Measurements from ENCODE around the gene NDUFS7.
"Not testable (repeated sequence)": the region's sequence is repeated elsewhere in the genome, so short reads cannot be mapped to it uniquely, and the experiment has no call there.

The NDUFS7 gene

DNA sequence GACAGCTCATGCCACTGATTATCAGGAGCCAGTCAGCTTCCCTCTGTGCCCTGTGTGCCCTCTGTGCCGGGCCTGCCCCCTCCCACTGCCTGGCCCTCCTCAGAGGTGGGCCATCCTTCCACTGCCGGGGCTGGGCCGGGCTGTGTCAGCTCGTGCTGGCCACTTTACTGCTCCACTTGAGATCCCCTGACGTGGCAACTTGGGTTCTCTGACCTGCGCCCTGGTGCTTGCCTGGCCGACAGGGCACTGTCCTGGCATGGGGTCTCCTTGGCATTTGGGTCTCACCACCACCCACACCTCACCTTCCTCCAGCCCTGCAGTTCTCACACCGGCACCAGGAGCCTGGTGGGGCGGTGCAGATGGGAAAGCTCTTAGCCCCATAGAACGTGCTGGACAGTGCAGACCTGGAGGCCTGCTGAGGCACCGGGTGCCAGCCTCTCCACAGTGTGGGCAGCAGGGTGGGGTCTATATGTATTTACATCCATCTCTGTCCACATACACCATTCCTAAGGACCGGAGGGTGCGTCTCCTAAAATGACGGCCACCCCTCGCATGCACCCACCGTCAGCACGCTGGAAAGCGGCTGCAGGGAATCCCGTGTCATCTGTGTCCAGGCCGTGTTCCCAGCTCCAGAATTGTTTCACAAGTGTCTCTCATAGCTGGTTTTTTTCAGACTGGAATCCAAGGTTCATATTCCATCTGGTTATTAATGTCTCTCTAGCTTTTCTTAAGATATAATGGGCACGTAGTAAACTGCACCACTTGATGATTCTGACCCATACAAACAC lies 35.4 kb downstream of the NDUFS7 start:
- no peak for DNase-seq

DNA sequence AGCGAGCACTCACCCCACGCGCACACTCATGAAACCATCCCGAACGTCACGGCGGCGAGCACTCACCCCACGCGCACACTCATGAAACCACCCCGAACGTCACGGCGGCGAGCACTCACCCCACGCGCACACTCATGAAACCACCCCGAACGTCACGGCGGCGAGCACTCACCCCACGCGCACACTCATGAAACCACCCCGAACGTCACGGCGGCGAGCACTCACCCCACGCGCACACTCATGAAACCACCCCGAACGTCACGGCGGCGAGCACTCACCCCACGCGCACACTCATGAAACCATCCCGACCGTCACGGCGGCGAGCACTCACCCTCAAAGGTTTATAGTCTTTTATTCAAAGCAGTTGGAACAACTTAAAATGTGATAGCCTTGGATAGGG lies 36.4 kb downstream of the NDUFS7 start:
- not testable (repeated sequence) for DNase-seq

DNA sequence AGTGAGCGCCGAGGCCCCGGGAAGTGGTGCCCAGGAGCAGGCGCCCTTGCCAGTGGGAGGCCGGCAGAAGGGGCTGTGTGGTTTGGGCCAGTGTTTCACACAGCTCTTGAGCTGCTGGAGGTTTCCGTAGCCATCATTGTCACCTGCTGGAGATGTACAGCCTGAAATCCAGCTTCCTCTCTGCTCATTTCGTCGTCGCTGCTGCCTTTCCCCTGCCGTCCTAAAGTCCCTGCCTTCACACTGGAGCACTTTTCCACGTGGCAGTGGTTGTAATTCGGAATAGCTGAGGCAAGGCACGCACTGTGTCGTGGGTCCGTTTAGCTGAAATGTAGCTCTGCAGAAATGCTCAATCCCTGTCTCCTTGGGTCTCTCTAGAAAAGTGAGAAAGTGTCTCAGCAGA lies 36.9 kb downstream of the NDUFS7 start:
- DNase-seq, result no peak

DNA sequence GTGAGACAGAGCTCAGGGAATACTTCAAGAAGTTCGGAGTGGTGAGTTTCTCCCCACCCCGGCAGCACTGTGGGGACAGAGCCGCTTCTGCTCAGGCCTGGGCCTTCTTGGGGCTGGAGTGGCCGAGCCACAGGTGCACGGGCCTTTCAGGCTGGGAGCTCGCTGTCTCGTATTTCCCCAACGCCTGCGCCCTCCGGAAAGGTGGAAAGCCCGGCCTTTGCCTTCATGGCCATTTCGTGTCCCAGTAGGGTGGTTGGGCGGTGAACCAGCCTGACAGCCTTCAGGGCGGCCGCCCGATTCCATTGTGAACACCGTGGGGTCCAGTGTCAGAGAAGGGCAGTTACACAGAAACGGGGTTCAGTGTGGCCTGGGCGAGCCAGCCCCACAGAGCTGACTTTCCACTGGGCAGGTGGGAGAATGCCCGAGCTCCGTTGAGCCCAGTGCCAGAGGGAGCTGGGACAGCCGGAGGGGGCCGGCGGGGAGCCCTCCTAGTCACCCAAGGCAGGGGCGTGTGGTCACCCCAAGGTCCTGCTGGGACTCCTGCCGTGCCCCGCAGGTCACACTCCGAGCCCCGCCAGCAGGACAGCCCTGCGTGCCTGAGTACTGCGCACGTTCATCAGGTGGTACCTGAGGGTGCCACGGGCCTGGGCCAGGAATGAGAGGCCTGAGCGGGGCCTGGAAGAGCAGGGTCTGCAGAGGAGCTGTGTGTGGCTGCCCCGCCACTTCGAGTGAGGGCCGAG lies 37.7 kb downstream of the NDUFS7 start:
- no peak for DNase-seq

DNA sequence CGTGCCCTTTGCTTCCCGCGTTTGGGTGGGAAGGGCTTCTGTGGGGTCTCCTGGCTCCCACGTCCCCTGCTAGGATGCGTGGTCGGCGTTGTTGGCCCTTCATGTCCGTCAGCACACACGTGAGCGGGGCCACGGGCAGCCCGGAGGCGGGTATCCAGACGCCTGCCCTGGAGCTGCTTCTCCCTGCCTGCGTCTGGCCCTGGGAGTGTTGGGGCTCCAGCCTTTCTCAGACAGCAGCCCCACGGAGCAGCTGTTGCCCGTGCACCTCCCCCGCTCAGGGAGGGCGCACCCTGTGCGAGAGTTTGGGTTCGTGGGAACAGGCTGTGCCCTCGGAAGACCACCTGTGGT lies 38.2 kb downstream of the NDUFS7 start:
- no peak for DNase-seq

DNA sequence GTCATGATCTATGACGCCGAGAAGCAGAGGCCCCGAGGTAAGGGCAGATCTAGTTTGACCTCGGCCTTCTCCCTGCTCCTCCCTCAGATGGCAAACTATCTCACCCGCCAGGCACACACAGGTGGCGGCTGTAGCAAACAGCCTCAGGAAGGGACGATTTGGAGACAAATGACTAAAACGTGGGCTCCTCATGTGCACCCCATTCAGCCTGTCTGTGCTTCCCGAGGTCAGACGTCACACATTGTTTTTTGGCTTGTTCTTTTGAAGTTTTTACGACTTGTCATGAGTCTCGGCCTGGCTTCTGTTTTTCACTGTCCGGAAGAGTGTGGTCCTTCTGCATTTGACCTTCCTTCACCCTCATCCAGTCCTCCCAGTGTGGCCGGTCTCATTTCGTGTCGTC lies 38.7 kb downstream of the NDUFS7 start:
- DNase-seq, result no peak

DNA sequence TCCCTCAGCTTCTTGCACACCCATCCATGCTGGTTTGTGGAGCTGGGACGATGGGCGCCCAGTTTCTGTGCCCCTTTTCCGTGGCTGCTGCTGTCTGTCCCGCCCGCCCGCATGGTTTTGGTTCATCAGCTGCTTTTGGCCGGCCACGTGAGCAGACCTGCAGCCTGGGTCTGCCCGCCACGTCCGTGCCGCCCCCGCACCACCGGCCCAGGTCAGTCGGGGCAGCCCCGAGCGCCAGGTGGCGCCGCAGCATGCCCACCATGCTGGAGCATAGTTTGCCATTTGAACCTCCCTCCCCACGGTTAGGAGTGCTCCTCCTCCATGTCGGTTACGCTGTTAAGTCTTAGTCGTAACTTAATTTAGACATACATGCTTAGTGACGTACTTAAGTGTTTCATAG lies 39.2 kb downstream of the NDUFS7 start:
- no peak for DNase-seq

DNA sequence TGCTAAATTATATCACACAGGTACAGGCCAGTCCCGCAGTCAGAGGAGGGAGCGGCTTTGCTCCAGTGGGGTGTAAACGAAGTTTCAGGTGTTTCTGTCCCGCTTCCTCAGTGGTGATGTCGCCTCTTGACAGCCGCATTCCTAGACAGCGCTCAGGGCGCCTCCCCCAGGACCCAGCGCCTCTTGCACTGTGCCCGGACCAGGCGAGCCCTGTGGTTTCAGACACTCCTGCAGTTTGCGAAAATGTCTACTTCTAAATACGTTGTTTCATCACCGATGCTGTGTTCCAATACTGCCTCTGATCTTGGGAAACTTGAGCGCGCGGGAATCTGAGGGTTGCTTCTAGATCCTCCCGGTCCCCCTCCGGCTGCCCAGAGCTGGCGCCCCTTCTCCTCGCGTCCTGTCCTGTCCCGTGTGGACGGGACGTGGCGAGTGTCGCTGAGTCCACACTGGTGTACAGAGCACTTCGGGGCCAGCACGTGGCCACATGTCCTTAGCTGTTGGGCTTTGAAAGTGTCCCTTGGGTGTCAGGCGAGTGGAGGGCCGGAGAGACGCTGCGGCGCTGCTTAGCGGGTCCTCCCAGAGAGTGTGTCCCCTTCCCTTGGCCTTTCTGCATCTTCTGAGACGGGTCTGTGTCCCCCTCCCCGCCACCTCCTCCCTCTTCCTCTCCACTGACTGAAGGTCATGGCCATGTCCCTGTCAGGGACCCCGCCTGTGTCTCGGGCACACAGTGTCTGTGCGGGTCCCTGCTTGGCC lies 39.9 kb downstream of the NDUFS7 start:
- DNase-seq, result no peak

DNA sequence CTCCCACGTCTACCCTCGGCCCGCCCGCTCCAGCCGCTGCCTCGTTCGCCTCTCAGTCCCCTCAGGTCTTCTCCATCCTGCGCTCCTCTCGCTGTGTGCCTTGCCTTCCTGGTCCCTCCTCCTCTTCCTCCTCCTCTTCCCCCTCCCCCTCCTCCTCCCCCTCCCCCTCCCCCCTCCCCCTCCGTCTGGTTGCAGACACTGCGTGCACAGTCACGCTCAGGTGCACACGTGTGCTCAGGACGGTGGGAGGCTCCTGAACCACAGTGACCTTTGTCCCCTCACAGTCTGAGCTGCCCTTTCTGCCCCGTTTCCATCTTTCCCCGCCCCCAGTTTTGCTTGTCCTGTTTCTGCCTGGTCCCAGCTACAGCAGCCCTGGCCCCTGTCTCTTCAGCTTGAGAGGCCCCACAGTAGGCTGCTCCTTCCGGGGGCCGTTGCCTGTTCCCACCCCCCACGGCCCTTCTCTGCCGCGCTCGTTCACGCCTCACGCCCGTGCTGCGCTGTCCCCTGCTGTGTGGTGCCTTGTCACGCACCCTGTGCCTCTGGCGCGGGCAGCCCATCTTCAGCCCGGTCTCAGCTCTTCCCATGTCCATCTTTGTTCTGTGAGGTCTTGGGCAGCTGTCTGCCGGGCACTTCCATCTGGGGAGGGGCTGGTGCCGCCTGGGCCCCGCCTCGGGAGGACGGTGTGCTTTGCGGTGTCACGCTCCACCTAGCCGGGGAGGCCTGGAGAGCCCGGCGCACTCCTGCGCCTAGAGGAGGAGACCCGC lies 40.7 kb downstream of the NDUFS7 start:
- no peak for DNase-seq

DNA sequence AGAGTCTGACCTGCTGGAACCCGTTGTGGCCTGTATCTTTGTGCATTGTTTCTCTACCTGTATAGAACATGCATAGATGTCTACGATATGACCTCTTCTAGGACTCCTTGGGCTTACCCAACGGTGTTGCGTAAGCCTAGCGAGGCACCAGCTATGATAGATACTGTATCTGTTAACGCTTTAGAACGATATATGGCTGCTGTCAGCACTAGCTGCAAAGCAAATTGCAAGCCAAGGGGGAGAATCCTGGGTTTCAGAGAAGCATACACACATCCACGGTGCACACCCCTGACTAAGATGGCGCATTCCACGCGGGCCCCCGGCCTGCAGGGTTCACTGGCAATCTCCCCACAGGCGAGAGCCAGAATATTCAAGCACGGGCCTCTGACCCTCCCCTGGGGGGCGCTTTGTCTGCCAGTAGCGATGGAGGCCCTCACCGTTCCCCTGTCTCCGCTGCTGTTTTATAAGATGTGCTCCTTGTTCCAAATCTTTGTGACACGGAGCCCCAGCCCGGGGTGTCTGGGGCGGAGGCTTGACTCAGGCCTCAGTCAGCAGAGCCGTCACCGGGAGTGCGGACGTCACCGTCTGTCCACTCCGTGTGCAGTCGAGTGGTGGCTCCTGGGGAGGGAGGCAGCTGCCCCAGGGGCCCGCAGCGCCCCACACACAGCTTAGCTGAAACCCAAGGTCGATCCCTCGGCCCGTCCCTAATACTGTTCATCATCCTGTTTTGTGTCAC lies 41.6 kb downstream of the NDUFS7 start:
- no peak for DNase-seq

DNA sequence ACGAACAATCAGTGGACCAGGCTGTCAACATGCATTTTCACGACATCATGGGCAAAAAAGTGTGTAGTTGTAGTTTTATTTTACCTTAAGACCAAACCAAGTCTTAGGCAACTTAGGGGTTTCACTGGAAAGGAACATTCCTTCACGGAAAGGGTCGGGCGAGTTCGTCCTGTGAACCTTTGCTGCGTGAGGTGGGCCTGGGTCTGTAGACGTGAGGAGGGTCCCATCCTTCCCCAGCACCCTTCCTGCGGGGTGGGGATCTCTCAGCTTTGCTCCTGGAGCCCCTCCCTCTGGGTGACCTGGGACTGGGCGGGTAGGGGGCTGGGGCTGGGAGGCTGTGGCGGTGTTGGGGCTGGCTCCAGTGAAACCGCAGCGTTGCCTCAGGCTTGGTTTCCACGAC lies 42.2 kb downstream of the NDUFS7 start:
- DNase-seq, result no peak

DNA sequence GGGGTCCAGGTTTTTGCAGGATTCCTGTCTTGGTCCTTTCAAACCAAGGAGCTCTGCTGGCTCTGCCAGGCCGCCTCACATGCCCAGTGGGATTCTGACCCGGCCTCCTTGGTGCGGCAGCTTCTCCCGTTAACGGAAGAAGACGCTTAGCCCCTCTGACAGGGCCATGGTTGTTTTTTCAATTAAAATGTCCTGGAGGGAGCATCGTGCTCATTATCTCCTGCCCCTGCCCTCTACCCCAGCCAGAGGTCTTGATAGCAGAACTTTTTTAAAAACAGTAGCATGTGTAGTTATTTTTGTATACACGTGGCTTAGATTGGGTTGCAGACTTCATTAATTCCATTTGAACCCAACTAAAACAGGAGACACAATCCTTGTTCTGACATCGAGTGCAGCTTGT lies 43.0 kb downstream of the NDUFS7 start:
- DNase-seq, result no peak

DNA sequence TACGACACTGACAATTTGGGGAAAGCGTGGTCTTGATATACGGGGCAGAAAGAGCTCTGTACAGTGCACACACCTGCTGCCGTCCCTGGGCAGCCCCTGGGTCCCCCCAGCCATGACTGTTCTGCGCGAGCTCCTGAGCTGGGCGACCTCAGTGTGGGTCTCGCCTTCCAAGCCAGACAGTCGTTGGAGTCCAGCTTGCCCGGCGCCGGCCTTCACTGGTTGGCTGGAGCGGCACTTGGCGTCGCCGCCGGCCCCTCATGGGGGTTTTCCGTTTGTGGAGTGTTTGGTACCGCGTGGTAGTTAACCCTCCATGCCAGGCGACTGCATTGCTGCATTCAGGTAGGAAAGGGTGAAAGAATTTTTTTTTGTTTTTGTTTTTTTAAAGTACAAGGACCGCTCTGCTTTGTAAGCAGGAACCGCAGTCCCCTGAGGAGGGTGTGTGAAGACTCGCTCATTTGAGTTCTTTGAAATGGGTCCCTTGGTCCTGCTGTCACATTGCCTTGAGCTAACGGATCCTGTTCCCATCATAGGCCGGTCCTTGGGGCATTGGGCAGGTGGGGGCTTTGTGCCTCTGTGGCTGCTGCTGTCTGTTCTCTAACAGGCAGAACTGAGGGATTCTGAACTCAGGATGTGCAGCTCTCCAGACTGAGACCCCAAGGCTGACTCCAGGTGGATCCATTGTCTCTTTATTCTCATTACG lies 43.7 kb downstream of the NDUFS7 start:
- DNase-seq, result peak; percentile 21

DNA sequence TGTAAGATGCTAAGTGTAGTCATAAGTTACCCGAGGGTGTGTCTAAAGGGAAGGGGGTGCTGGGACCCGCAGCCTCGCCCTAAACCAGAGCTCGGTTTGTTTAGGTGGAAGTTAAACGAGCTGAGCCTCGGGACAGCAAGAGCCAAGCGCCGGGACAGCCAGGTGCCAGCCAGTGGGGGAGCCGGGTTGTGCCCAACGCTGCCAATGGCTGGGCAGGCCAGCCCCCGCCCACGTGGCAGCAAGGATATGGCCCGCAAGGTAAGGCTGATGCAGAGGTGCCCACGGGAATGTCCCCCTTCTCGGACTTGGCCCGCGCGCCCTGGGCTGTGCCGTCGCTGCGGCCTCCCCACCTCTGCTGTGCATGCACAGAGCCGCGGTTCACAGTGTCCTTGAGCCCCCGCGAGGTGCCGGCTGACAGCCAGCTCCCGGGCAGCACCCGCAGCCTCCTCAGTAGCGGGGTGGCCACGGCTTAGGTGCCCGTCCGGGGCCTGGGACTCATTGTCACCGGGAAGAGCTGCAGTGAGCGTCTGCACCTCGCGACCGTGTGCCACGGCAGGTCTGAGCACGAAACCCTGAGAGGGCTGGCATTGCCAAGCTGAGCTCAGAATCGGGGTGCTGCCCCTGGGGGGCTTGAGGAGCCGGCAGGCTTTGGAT lies 45.2 kb downstream of the NDUFS7 start:
- no peak for DNase-seq

DNA sequence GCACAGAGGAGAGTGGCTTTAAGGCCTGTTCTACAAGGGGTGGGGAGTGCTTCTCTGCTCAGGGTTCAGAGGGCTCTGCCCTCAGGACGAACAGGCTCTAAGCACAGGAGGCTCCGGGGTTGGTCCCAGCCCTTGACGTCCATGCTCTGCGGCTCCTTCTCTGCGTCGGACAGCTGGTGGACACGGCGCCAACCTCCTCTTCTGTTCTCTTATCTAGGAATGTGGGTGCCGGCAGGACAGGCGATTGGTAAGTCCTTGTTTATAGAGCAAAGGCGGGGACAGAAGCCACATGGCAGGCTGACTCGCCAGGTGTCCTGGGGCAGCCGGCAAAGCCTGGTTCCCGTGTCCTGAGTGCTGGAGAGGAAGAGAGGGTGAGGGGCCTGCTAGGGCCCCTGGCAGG lies 46.0 kb downstream of the NDUFS7 start:
- no peak for DNase-seq

DNA sequence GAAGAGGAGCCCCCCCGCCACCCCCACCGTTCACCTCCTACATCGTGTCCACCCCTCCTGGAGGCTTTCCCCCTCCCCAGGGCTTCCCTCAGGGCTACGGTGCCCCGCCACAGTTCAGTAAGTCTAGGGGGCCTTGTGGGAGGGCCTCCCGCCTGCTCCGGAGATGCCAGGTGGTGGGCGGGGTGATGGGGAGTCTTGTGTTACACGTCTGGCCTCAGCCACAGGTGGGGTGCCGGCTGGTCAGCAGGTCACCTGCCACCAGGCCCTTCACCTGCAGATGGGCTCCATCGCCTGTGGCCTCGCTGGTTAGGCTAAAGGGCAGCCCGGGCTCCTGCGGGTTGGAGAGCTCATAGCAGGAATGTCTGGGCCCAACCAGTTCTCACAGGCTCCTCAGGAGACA lies 46.5 kb downstream of the NDUFS7 start:
- DNase-seq, result no peak

DNA sequence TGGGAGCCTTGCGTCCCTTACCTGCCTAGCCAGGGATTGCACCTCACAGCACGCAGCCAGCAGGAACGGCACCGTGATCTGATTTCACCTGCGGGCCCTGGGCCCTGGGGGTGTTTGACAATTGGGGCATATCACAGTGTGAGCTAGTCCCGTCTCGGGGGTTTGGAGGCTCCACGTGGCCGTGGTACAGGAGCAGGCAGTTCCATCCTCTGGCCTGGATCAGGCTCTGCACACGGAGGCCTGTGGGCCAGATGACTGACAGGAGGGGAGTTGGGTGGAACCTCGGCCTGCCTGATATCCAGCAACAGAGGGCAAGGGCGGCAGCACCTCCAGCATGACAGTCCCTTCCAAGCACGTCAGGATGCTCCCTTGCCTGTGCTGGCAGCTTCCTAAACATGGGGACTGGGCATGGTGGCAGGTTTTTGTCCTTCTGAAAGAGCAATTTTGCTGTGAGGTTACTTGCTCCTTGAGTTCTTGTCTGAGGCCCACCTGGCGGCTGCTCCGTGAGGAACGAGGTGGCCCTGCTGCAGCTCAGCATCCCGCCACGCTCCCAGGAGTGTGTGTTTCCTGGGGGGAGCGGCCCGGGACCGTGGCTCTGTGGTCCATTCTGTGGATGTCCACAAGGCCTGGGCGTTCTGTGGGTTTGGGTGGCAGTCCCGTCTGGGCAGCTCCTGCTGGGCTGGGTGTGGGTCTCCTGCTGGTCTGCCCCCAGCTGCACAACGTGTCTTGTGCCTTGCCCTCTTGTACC lies 48.2 kb downstream of the NDUFS7 start:
- DNase-seq, result no peak

DNA sequence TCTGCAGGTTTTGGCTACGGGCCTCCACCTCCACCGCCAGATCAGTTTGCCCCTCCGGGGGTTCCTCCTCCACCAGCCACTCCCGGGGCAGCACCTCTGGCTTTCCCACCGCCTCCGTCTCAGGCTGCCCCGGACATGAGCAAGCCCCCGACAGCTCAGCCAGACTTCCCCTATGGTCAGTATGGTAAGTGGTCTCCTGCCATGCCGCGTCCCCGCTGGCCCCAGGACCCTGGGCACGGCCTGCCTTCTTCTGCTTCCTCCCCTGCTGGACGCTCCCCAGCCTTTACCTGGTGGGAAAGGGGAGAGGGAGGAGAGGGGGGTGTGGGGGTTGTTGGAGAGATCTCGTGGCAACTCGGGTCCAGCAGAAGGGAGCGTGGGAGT lies 48.8 kb downstream of the NDUFS7 start:
- no peak for DNase-seq

DNA sequence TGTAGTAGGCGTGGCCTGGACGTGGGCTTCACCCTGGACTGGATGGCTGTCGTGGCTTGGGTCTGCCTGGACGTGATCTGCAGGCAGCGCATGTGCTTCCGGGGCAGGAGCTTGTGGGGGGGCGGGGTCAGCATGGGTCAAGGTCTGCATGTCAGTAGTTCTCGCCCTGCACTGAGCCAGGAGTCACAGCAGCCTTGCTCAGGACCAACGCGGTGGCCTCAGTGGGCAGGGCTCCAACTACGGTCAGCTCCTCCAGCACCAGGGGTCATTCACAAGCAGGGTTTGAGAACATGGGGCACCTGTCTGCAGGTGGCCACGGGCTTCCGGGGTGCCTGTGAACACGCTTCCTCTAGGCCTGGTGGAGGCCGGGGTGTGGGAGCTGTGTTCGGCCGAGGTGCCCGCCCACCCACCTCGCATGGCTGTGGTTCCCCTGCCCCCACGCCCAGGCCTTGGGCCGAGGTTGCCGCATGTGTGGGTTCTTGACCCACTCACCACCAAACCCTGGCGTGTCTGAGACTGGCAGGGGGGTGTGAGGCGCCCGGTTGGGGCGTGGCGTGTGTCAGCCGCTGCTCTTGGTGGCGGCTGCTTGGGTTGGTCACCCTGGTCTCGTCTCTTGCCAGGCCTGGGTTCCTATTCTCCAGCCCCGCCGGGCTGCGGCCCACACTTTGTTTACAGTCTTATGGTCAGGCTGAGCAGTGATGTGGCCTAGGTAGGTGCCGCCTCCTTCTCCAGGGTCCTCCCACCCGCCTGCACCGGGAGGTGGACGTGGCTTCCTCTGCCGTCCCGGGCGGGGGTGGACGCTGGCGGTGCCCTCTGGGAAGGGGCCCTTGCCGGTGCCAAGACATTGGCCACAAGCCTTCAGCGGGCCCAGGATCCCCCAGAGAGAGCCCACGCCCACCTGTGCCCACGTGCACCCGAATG lies 49.7 kb downstream of the NDUFS7 start:
- DNase-seq, result no peak

DNA sequence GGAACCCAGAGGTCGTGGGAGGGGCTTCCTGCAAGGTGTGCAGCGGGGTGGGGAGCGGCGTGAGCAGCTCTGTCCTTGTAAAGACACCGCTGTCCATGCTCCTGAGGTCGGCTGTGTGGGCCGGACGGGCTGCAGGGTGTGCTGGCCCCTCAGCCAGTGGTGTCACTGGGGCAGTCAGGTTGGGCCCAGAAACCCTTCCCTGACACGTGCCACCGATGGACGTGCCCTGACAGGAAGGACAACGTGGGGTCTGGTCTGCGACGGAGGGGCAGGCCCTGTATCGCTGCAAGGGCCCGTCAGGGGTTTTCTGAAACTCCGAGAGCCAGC lies 50.3 kb downstream of the NDUFS7 start:
- no peak for DNase-seq

All from midbrain (tissue), 1 donor.